ENCODE measurements around the gene ZNF84. TPM values are rescaled to one million over a fixed set of nuclear protein-coding genes. Genes with fewer than 3 reads are reported as not detected.

ZNF84 gene
- total RNA-seq, 1 experiment from 2014 or later = 28.3 TPM

- H3K4me1 Mint-ChIP-seq = peaks cover 3% of the 10 kb centered on the region; the same call in 1 of the 2 replicates
- H3K4me3 Mint-ChIP-seq = no peak overlapping the region
- TF ChIP-seq ARID4B (CRISPR knock-in tag; IDR thresholded peaks at IDR 0.05; ENCODE audit: borderline replicate concordance) (no peak), ZNF532 (CRISPR knock-in tag; IDR thresholded peaks at IDR 0.05; ENCODE audit: borderline replicate concordance) (no peak), USF1 (CRISPR knock-in tag; IDR thresholded peaks at IDR 0.05) (no peak), CREB1 (CRISPR knock-in tag; IDR thresholded peaks at IDR 0.05) (no peak), FOXP1 (CRISPR knock-in tag; IDR thresholded peaks at IDR 0.05; ENCODE audit: borderline replicate concordance) (no peak), ZNF423 (CRISPR knock-in tag; IDR thresholded peaks at IDR 0.05) (no peak), MAX (CRISPR knock-in tag; IDR thresholded peaks at IDR 0.05) (no peak), ZMAT4 (CRISPR knock-in tag; IDR thresholded peaks at IDR 0.05) (no peak), HMGXB4 (CRISPR knock-in tag; IDR thresholded peaks at IDR 0.05) (no peak)
- CTCF ChIA-PET = no interaction called here
- POLR2A ChIA-PET = no interaction called here
- ATAC-seq (no peak), DNase-seq (ENCODE audit: low spot score) (no peak)
- no peak overlapping the region for H3K27ac Mint-ChIP-seq
- no peaks in the 10 kb centered on the region for H3K27me3 Mint-ChIP-seq (ENCODE audit: low read depth)
- peaks cover 68% of the 10 kb centered on the region for H3K36me3 Mint-ChIP-seq
- H3K9me3 Mint-ChIP-seq = peaks cover 47% of the 10 kb centered on the region
Observed at GRCh38 chr12:133083345-133083744, 46.0 kb downstream of the ZNF84 start.

GRCh38 chr12:133105620-133106019 is 68.3 kb downstream of the ZNF84 start:
- POLR2A ChIA-PET = no interaction called here
- peaks cover 92% of the 10 kb centered on the region for H3K9me3 Mint-ChIP-seq
- TF ChIP-seq FOXP4 (CRISPR knock-in tag; IDR thresholded peaks at IDR 0.05) (no peak), NFE2L1 (CRISPR knock-in tag; IDR thresholded peaks at IDR 0.05) (no peak), EMX1 (CRISPR knock-in tag; IDR thresholded peaks at IDR 0.05) (no peak), ZNF423 (CRISPR knock-in tag; IDR thresholded peaks at IDR 0.05) (no peak), ATF2 (CRISPR knock-in tag; IDR thresholded peaks at IDR 0.05; ENCODE audit: borderline replicate concordance, low read depth) (no peak), ZNF232 (CRISPR knock-in tag; IDR thresholded peaks at IDR 0.05) (no peak), ZNF532 (CRISPR knock-in tag; IDR thresholded peaks at IDR 0.05; ENCODE audit: borderline replicate concordance) (no peak)

More at GRCh38 chr12:133105620-133106019, 68.3 kb downstream of the ZNF84 start:
- Mint-ChIP-seq H3K27ac (no peak overlapping the region), H3K4me3 (no peak overlapping the region), H3K36me3 (peaks cover 99% of the 10 kb centered on the region), H3K27me3 (ENCODE audit: low read depth) (peaks cover 23% of the 10 kb centered on the region), H3K4me1 (no peaks in the 10 kb centered on the region)
- ATAC-seq = no peak
- CTCF ChIA-PET = no interaction called here
- no peak for DNase-seq (ENCODE audit: low spot score)

Data from WTC11 (cell line).